ENCODE measurements around the gene MRC2.
A peak's percentile ranks its signal among the peaks of the same experiment; 100 is the strongest.
"Not testable (repeated sequence)": the region's sequence is repeated elsewhere in the genome, so short reads cannot be mapped to it uniquely, and the experiment has no call there.

MRC2 gene

GRCh38 chr17:62696256-62696655 lies 68.8 kb downstream of the MRC2 start:
- no peak for DNase-seq (ENCODE audit: low read depth in 1 of 2, low spot score in 1 of 2)

- no peak for DNase-seq (ENCODE audit: low read depth in 1 of 2, low spot score in 1 of 2)
Measured at GRCh38 chr17:62696726-62697490, 69.4 kb downstream of the MRC2 start.

DNA sequence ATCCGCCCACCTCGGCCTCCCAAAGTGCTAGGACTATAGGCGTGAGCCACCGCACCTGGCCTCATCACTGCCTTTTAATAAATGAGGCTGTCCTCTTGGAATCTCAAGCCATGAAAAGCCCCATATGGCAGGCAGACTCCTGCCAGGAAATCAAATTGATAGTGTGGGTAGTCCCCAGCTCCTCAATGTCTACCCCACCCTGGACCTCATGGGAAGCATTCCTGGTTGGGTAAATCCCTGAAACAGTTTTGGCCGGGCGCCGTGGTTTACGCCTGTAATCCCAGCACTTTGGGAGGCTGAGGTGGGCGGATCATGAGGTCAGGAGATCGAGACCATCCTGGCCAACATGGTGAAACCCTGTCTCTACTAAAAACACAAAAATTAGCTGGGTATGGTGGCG lies 71.0 kb downstream of the MRC2 start:
- DNase-seq (ENCODE audit: low read depth in 1 of 2, low spot score in 1 of 2), result not testable (repeated sequence)

DNA sequence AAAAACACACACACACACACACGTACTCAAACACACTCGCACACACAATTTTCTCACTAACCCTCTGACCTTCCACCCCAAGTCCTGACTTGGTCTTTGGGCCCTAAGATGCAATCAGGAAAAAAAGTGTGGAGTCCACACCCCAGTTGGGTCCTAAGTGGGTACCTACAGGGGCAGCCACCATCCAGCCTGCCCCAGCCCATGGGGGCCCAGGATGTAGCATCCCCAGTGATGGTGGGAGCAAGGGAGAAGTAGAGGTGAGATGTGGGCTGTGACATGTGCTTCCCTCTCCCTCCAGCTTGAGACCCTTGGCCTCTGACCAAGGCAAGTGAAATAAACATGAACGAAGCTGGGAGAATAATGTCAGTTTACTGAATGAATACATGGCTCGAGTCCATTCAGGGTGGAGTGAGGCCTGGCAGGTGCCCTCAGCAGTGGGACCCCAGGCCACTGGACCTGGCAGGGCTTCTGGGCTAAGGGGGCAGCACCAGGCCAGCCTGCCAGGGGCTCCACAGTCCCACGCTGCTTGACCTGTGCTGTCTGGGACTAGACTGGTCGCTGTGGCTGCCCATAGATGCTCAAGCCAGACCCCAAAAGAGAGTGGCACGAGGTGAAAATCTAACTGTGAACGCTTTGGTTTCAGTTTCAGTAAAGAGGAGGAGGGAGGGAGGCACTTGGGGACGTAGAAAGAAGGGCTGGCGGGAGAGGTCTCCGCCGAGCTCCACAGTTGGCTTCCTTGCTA lies 73.7 kb downstream of the MRC2 start:
- DNase-seq (ENCODE audit: low read depth in 1 of 2, low spot score in 1 of 2), result no peak

DNA sequence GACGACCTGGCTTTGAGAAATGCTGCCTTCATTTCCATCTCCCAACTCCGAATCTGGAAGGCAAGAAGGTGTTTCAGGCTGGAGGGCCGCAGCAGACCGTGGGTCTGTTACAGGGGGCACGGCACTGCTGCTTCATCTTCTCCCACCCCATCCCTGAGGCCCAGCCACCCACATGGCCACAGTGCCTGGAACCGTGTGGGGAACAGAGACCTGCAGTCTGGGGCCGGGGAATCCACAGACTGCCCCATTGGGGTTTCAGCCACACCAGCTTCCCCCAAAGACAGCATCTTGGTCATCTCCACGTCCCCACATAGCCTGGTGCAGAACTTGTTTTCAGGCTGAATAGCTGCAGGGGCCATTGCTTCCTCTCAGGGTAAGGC lies 74.2 kb downstream of the MRC2 start:
- no peak for DNase-seq (ENCODE audit: low read depth in 1 of 2, low spot score in 1 of 2)

DNA sequence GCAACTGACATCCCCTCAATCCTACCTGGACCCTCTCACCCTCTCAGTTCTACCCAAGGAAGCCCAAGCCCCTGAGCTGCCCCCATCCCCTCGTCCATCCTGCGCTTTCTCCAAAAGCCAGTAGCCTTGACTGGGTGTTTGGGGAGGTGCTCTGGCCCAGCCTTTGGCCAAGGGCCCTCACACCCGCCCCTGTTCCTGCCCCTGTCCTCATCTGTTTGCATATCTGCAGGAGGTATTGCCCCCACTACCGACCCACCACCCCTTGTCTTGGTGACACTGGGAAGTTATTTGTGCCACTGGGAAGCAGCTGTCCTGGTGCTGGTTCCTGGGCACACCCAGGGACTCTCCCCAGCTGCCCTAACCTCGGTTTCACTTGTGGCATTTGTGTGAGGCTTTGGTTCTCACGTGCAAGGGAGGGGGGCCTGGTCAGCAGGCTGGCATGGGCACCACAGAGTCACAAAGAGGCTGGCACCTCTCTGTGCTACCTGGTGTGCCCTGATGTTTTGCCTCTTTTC lies 75.3 kb downstream of the MRC2 start:
- DNase-seq (ENCODE audit: low read depth in 1 of 2, low spot score in 1 of 2), result no peak

GRCh38 chr17:62703261-62703775 lies 75.8 kb downstream of the MRC2 start:
- DNase-seq (ENCODE audit: low read depth in 1 of 2, low spot score in 1 of 2), result no peak

- DNase-seq (ENCODE audit: low read depth in 1 of 2, low spot score in 1 of 2), result peak; percentile 46 to 52
Measured at GRCh38 chr17:62703776-62704380, 76.4 kb downstream of the MRC2 start.

DNA sequence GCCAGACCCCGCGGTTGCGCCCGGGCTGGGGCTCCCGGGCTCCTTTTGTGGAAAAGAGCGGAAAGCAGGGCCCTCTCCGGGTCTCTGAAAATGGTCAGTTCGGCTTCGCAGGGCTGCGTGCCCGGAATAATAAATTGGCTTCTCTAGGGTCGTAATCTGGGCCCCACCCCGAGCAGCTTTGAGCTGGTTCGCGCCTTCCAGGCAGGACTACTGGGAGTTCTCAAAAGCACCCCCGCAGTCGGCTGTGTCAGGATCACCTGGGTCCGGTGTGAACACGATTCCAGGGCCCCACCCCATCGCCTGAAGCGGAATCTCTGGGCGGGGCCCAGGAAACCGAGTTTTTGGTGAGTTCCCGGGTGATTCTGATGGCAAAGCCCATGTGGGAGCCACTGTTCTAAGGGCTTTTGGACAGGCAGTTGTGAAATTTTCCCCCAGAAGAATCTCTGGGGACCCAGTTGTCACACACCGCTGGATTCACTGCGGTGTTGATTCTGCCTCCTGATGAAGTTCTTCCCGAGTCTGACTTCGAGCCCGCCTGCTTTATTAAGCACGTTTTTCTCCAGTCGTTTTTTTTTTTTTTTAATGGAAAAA lies 77.0 kb downstream of the MRC2 start:
- no peak for DNase-seq (ENCODE audit: low read depth in 1 of 2, low spot score in 1 of 2)

GRCh38 chr17:62705156-62705777 lies 77.8 kb downstream of the MRC2 start:
- no peak for DNase-seq (ENCODE audit: low read depth in 1 of 2, low spot score in 1 of 2)

- no peak for DNase-seq (ENCODE audit: low read depth in 1 of 2, low spot score in 1 of 2)
Measured at GRCh38 chr17:62705778-62706597, 78.5 kb downstream of the MRC2 start.

GRCh38 chr17:62706598-62707424 lies 79.3 kb downstream of the MRC2 start:
- no peak for DNase-seq (ENCODE audit: low read depth in 1 of 2, low spot score in 1 of 2)

DNA sequence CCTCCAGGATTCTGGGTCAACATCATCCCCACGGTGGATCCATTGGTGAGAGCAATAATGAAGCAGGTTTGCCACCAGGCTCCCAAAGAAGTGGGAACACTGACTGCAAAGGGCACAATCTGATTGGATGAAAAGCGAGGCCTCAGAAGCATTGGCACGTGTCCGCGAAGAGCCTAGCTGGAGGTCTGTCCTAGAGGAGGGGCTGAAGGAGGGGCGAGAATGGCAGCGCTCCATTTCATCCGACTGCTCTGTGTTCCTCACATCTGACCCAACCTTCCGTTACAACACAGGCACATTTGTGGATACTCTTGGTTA lies 79.9 kb downstream of the MRC2 start:
- no peak for DNase-seq (ENCODE audit: low read depth in 1 of 2, low spot score in 1 of 2)

- DNase-seq (ENCODE audit: low read depth in 1 of 2, low spot score in 1 of 2), result no peak
Measured at GRCh38 chr17:62708587-62708986, 81.1 kb downstream of the MRC2 start.

DNA sequence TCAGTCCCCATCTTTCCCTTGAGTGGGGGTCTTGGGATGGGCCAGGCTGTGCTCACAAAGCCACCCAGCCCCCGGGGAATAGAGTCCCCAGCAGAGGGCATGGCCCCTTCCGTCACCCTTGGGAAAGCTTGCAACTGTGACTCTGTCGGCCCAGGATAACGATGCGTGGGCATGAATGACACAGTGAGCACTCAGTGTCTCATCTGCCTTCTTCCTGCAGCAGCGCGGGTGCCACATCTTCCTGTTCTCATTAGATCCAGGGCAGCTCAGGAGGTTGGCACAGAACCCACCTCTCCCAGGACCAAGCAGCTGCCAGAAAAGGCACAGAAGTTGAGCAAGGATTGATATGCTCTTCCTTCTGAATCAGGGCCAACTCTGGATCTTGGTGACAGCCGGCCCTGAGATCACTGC lies 84.7 kb downstream of the MRC2 start:
- DNase-seq (ENCODE audit: low read depth in 1 of 2, low spot score in 1 of 2), result no peak

DNA sequence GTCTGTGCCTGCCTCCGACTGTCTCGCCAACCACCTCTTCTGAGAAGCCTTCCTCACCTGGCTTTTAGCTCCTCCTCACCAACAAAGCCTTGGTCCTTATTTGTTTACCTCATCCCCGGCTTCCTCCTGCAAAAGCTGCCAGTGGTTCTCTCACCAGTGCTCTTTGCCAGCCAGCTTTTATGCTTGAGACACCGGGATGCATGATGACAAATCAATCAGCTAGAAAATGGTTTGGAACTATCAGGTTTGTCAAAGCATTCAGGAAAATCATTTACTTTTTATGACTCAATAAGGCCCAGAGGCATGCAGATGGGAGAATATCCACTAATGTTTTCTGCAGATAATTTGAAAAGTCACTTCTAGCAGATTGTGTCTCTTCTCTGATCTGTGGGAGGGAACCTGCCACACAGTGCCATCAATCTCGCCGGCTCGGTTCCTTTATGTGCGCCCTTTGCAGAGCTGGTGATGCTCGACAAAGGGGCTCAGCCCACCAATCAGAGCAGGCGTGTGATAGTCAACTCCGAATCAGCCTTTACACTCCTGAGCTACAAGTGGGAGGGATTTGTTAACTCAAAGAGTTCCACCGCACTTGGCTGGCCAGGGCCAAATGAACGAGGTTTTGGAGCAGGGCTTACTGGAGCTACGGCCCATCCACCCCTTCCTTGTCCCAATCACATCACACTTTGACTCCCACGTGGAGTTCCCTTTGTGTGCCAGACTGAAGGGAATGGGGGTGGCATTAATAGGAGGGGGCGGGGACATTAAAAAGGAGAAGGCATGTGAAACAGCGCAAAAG lies 85.8 kb downstream of the MRC2 start:
- DNase-seq (ENCODE audit: low read depth in 1 of 2, low spot score in 1 of 2), result no peak

DNA sequence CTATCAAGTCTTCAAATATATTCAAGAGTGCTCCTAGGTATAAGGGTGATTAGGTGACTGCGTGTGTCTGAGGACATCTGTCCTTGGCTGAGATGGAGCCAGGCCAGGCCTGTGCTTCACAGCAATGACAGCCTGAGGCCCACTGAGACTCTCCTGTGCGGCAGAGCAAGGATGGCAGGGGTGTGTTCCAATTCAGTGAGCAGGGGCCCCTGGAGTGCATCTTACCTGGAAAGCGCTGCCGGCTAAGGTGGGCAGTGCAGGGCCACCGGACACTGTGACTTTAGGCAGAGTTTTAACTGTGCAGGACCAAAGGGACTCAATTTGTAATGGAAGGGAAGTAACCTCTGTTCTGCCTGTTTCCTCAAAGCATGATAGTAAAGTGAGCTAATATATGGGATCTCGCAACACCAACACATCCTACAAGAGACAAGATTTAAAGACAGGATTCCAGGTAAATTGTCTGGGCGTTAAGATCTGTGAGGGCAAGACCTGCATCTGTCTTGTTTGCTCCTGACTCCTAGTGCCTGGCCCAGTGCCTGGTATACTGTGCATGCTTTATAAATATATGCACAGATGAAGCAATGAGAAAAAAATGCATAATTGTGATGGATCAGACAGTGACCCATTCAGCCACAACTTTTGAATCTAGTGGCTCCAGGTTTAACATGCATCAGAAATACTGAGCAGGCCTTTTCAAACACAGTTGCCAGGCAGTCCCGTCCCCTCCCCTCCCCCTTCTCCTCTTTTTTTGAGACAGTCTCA lies 86.7 kb downstream of the MRC2 start:
- no peak for DNase-seq (ENCODE audit: low read depth in 1 of 2, low spot score in 1 of 2)

GRCh38 chr17:62715882-62716390 lies 88.5 kb downstream of the MRC2 start:
- DNase-seq (ENCODE audit: low read depth in 1 of 2, low spot score in 1 of 2), result no peak

All from activated T-helper 1 cell treated with anti-CD3 and anti-CD28 coated beads, Interleukin-2, amount 50 U/mL, for 16 hours (primary cell).